Stimulated activated CD8-positive, alpha-beta memory T cell treated with anti-CD3 and anti-CD28 coated beads, Interleukin-7, amount 100 ng/mL, for 24 hours (primary cell): ENCODE data around the gene ZNF444.
"Not testable (repeated sequence)": the region's sequence is repeated elsewhere in the genome, so short reads cannot be mapped to it uniquely, and the experiment has no call there.

Experiments used
- DNase-seq: peaks from one replicate; pipeline ENCODE4 v3.0.0-alpha.2; 2020; ENCODE audit warnings: low read depth

Gene ZNF444

GRCh38 chr19:56176881-56177280, 35.8 kb downstream of the ZNF444 start:
- no peak for DNase-seq

- DNase-seq, result no peak
Measured at GRCh38 chr19:56177564-56178243, 36.6 kb downstream of the ZNF444 start.

DNA sequence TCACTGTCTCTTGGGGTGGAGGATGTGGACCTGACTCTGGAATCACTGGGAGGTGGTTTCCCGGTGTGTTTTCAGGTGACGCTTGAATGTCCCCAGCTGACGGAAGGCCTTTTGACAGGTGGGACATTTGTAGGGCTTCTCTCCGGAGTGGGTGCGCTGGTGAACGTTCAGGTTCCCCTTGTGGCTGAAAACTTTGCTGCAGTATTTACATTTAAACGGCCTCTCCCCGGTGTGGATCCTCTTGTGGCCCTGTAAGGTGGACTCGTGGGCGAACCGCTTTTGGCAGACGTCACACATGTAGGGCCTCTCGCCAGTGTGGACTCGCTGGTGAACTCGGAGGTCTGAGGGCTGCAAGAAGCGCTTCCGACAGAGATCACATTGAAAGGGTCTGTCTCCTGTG, 48.7 kb downstream of the ZNF444 start:
- DNase-seq, result no peak

DNA sequence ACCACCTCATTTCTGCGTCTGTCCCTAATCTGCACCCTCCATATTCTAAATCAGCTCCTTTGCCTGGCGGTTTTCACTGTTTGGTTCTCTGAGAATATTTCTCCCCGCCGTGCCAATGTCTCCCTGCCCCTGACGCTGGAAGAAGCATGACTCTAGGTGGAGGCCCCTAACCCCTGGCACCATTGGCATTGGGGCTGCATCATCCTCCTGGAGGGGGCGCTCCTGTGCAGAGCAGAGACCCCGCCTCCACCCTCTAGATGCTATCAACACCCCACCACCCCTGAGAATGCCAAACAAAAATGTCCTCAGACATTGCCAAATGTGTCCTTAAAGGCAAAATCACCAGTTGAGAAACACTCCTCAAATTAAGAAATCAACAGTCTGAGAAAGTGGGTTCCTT, 50.0 kb downstream of the ZNF444 start:
- DNase-seq, result no peak

- DNase-seq, result no peak
Measured at GRCh38 chr19:56191711-56192110, 50.6 kb downstream of the ZNF444 start.

DNA sequence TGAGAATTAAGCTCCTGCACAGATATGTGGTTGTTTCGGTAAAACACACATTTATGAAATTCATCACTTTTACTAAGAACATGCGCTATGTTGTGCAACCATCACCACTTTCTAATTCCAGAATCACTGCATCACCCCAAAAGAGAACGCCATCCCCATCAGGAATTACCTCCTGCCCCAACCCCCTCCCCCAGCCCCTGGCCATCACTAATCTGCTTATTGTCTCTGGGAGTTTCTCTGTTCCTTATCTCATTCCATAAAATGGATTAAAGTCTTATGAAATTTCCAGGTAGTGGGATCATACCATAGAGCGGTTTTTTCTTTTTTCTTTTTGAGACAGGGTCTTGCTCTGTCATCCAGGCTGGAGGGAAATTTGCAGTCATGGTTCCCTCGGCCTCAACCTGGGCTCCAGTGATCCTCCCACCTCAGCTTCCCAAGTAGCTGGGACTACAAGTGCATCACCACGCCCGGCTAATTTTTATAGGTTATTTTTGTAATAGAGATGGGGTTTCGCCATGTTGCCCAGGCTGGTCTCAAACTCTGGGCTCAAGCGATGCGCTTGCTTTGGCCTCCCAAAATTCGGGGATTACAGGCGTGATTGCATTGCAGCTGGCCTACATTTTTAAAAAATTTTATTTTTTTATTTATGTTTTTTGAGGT, 53.0 kb downstream of the ZNF444 start:
- no peak for DNase-seq

DNA sequence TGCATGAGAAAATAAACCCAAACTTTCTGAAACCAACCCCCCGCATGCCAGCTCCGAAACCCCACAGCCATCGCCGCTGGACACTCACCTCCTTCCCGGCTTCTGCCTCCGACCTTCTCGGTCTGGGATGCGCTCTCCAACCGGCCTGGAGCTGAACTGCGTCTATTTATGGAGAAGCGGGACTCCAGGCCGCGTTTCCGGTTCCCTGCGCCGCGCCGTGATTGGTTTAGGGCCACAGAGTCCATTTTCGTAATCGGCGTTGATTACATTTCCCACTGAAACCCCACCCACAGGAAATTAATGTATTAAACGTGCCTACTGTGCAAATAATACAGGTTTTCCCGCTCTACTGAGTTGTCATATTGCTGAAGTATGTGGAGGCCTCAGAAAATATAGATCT, 56.6 kb downstream of the ZNF444 start, which contains the start of gene ZSCAN5B:
ZSCAN5B (minus strand) TSS at position 138 of the 400 bp plus-strand sequence. CDS start 4,731 bp downstream, outside the sequence.
- not testable (repeated sequence) for DNase-seq

DNA sequence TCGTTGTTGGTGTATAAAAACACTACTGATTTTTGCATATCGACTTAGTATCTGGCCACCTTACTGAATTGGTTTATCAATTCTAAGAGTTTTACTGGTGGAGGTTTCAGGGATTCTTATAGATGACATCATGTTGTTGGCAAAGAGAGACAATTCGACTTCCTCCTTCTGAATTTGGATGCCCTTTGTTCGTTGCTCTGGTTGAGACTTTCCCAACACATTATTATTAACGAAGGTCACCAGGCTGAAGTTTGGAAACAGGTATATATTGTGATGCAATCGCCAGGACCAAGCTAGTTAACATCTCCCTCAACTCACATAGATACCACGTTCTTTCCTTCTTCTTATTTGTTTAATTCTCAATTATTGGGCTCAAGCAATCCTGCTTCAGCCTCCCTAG, 58.6 kb downstream of the ZNF444 start:
- no peak for DNase-seq

DNA sequence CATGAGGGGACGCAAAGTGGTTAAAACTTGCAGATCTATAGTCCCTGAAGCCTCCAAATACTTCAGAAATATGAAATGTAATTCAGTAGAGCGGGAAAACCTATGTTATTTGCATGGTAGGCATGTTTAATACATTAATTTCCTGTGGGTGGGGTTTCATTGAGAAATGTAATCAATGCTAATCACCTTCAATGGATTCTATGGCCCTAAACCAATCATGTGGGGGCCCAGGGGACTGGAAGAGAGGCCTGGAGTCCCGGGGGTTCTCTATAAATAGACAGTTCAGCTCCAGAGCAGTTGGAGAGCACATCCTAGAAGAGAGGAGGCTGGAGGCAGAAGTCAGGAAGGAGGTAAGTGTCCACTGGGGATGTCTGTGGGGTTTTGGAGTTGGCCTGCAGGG, 60.9 kb downstream of the ZNF444 start, which contains the start of gene ZSCAN5C:
ZSCAN5C (plus strand) TSS at position 301 of the 400 bp plus-strand sequence. CDS start 3,641 bp downstream, outside the sequence.
- DNase-seq, result no peak

DNA sequence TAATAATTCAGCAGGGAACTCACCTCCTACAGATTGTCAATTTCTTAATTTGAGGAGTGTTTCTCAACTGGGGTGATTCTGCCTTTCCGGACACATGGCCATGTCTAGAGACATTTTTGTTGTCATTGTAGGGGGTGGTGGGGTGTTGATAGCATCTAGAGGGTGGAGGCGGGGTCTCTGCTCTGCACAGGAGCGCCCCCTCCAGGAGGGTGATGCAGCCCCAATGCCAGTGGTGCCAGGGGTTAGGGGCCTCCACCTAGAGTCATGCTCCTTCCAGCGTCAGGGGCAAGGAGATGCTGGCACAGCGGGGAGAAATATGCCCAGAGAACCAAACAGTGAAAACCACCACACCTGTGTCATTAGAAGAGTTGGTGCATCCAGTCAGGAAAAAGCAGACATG, 66.5 kb downstream of the ZNF444 start:
- not testable (repeated sequence) for DNase-seq

GRCh38 chr19:56209091-56209490, 68.0 kb downstream of the ZNF444 start:
- no peak for DNase-seq

GRCh38 chr19:56210036-56210435, 68.9 kb downstream of the ZNF444 start:
- DNase-seq, result not testable (repeated sequence)
